H1 (cell line): ENCODE data around the gene DTX4. TPM values are rescaled to one million over a fixed set of nuclear protein-coding genes. Genes with fewer than 3 reads are reported as not detected.

Experiments
- CTCF ChIA-PET: fragments of 300-600 bp; sonication (Branson Sonifier 250); formaldehyde crosslinking; loops from one replicate; lab custom pipeline; 2021; ENCODE audit not compliant: partially characterized antibody; lab: Charles Lee
- POLR2A ChIA-PET: fragments of 300-600 bp; sonication (Branson Sonifier 250); formaldehyde crosslinking; loops from one replicate; lab custom pipeline; 2021; ENCODE audit warnings: inconsistent platforms; ENCODE audit not compliant: partially characterized antibody; lab: Charles Lee
- DNase-seq, 2 experiments: peaks; one replicate each; pipeline versions ENCODE4 v3.0.0 to v3.0.0-alpha.2; 2010 to 2022; ENCODE audit warnings: low spot score in 2 of 2, low read depth in 1 of 2, mixed read lengths in 1 of 2
- FAIRE-seq: peaks from 2 replicates; lab custom pipeline; 2011; peaks lifted over from hg19 to GRCh38; lab: Jason Lieb, UNC
- H2AFZ ChIP-seq: 2 replicates; pipeline ENCODE4 v1.8.1; 2012; ENCODE audit warnings: low read length, inconsistent platforms
- H2AK5ac ChIP-seq: 2 replicates; pipeline ENCODE4 v1.6.1; 2013; ENCODE audit warnings: low read depth, low read length
- H2BK120ac ChIP-seq: replicated peaks from 2 replicates; pipeline ENCODE3; 2013; ENCODE audit warnings: low read depth, low read length, inconsistent platforms
- H2BK12ac ChIP-seq: 2 replicates; pipeline ENCODE4 v1.6.1; 2013; ENCODE audit warnings: low read depth, low read length
- H2BK15ac ChIP-seq: 2 replicates; pipeline ENCODE4 v1.6.1; 2013; ENCODE audit warnings: low read length
- H2BK20ac ChIP-seq: 2 replicates; pipeline ENCODE4 v1.6.1; 2013; ENCODE audit warnings: low read length
- H2BK5ac ChIP-seq: 2 replicates; pipeline ENCODE4 v1.6.1; 2013; ENCODE audit warnings: low read depth, low read length
- H3K14ac ChIP-seq: 2 replicates; pipeline ENCODE4 v1.6.1; 2013; ENCODE audit warnings: inconsistent platforms; ENCODE audit not compliant: insufficient read length
- H3K18ac ChIP-seq: 2 replicates; pipeline ENCODE4 v1.6.1; 2013; ENCODE audit warnings: low read length; ENCODE audit errors: extremely low read depth
- H3K23ac ChIP-seq: 2 replicates; pipeline ENCODE4 v1.6.1; 2013; ENCODE audit warnings: inconsistent platforms; ENCODE audit not compliant: insufficient read length
- H3K23me2 ChIP-seq: 2 replicates; pipeline ENCODE4 v1.6.1; 2013; ENCODE audit warnings: low read depth, low read length
- H3K27ac ChIP-seq: 2 replicates; pipeline ENCODE4 v1.6.1; 2011; ENCODE audit warnings: low read depth, low read length, inconsistent platforms
- H3K27me3 ChIP-seq, 4 experiments: replicated peaks in 1 of 4; 1 replicate in 1 of 4; 2 replicates in 3 of 4; pipeline versions ENCODE4 v1.6.1 to v1.8.1; 2011 to 2013; ENCODE audit warnings: low read length in 3 of 4, mild to moderate bottlenecking in 3 of 4, inconsistent platforms in 2 of 4, mixed read lengths in 2 of 4, moderate library complexity in 1 of 4; ENCODE audit not compliant: control insufficient read depth in 3 of 4, insufficient read depth in 3 of 4; ENCODE audit errors: extremely low read depth in 1 of 4
- H3K36me3 ChIP-seq, 4 experiments: 2 replicates each; pipeline versions ENCODE4 v1.6.1 to v1.8.1; 2011 to 2013; ENCODE audit warnings: mild to moderate bottlenecking in 4 of 4, low read length in 3 of 4, moderate library complexity in 2 of 4, control low read depth in 1 of 4, inconsistent platforms in 1 of 4; ENCODE audit not compliant: insufficient read depth in 4 of 4, control insufficient read depth in 2 of 4
- H3K4ac ChIP-seq: replicated peaks from 2 replicates; pipeline ENCODE3; 2013; ENCODE audit warnings: low read length, low read depth, mixed read lengths, inconsistent platforms; ENCODE audit not compliant: insufficient read length
- H3K4me1 ChIP-seq, 4 experiments: replicated peaks in 1 of 4; 1 replicate in 1 of 4; 2 replicates in 3 of 4; pipeline versions ENCODE4 v1.6.1 to v1.8.1; 2011 to 2013; ENCODE audit warnings: low read length in 3 of 4, inconsistent platforms in 2 of 4, mixed read lengths in 1 of 4; ENCODE audit not compliant: insufficient read depth in 4 of 4, control insufficient read depth in 3 of 4
- H3K4me2 ChIP-seq, 2 experiments: 2 replicates each; pipeline versions ENCODE4 v1.6.1 to v1.8.1; 2011 to 2013; ENCODE audit warnings: low read depth in 2 of 2, low read length in 2 of 2, control low read depth in 1 of 2, inconsistent platforms in 1 of 2, mild to moderate bottlenecking in 1 of 2; ENCODE audit not compliant: insufficient read depth in 1 of 2
- H3K4me3 ChIP-seq, 4 experiments: fragments of 200-600, 300-600 bp in 1 of 4; sonication (generic), shearing (Covaris generic), sonication (Bioruptor Twin) in 1 of 4; 2 replicates each; pipeline versions ENCODE4 v1.5.1 to v1.8.1; 2011 to 2016; ENCODE audit warnings: low read length in 4 of 4, low read depth in 3 of 4, control low read depth in 2 of 4, inconsistent platforms in 2 of 4, mild to moderate bottlenecking in 2 of 4, mixed read lengths in 1 of 4, moderate library complexity in 1 of 4; ENCODE audit not compliant: insufficient read depth in 2 of 4; ENCODE audit errors: extremely low read depth in 1 of 4
- H3K56ac ChIP-seq: replicated peaks from 2 replicates; pipeline ENCODE3; 2013; ENCODE audit warnings: low read depth, mild to moderate bottlenecking, mixed read lengths, low read length, inconsistent platforms; ENCODE audit not compliant: insufficient read length
- H3K79me1 ChIP-seq: 2 replicates; pipeline ENCODE4 v1.6.1; 2013; ENCODE audit warnings: low read depth, low read length, control low read depth
- H3K79me2 ChIP-seq, 2 experiments: 2 replicates each; pipeline versions ENCODE4 v1.6.1 to v1.8.1; 2012 to 2013; ENCODE audit warnings: low read length in 2 of 2, mild to moderate bottlenecking in 2 of 2, inconsistent platforms in 1 of 2; ENCODE audit not compliant: insufficient read depth in 2 of 2, control insufficient read depth in 1 of 2
- H3K9ac ChIP-seq, 4 experiments: replicated peaks in 1 of 4; 1 replicate in 1 of 4; 2 replicates in 3 of 4; pipeline versions ENCODE4 v1.6.1 to v1.8.1; 2011 to 2013; ENCODE audit warnings: low read depth in 3 of 4, low read length in 3 of 4, control low read depth in 2 of 4, mild to moderate bottlenecking in 2 of 4, moderate library complexity in 2 of 4, inconsistent platforms in 1 of 4; ENCODE audit errors: extremely low read depth in 1 of 4
- H3K9me3 ChIP-seq, 2 experiments: 2 replicates each; pipeline versions ENCODE4 v1.6.1 to v1.8.1; 2012 to 2013; ENCODE audit warnings: mild to moderate bottlenecking in 2 of 2, moderate library complexity in 2 of 2, control low read depth in 1 of 2, inconsistent platforms in 1 of 2, low read depth in 1 of 2, low read length in 1 of 2, mixed read lengths in 1 of 2; ENCODE audit not compliant: insufficient read depth in 2 of 2
- H4K20me1 ChIP-seq, 2 experiments: replicated peaks in 1 of 2; 2 replicates each; pipeline versions ENCODE3 to v1.8.1; 2011 to 2013; ENCODE audit warnings: inconsistent platforms in 2 of 2, low read length in 2 of 2, mild to moderate bottlenecking in 1 of 2; ENCODE audit not compliant: insufficient read depth in 2 of 2, control insufficient read depth in 1 of 2
- H4K5ac ChIP-seq: 2 replicates; pipeline ENCODE4 v1.6.1; 2013; ENCODE audit warnings: low read length, low read depth, mixed read lengths, inconsistent platforms; ENCODE audit not compliant: insufficient read length
- H4K8ac ChIP-seq: 2 replicates; pipeline ENCODE4 v1.8.0; 2013; ENCODE audit warnings: mild to moderate bottlenecking, moderate library complexity, low read length, inconsistent platforms; ENCODE audit not compliant: insufficient read depth; ENCODE audit errors: extremely low read depth
- H4K91ac ChIP-seq: replicated peaks from 2 replicates; pipeline ENCODE3; 2013; ENCODE audit warnings: low read length, mixed read lengths, inconsistent platforms; ENCODE audit not compliant: insufficient read length
- BRCA1 ChIP-seq: IDR thresholded peaks from 2 replicates; pipeline ENCODE4 v1.6.1; 2012; ENCODE audit warnings: low read depth, low read length, improper control_type of control experiment
- CBX8 ChIP-seq: fragments of 300-800, 300-1000 bp; sonication (generic); IDR thresholded peaks from 2 replicates; pipeline ENCODE4 v1.7.1; 2016; ENCODE audit warnings: low read depth, low read length, borderline replicate concordance
- EGR1 ChIP-seq: IDR thresholded peaks from 2 replicates; pipeline ENCODE4 v1.6.1; 2011; ENCODE audit warnings: low read depth, low read length, borderline replicate concordance
- KDM1A ChIP-seq: fragments of 200-600, 300-600 bp; sonication (generic); IDR thresholded peaks from 2 replicates; pipeline ENCODE4 v1.7.1; 2016; ENCODE audit warnings: mild to moderate bottlenecking, low read length, borderline replicate concordance
- PHF8 ChIP-seq: fragments of 200-600 bp; sonication (generic); conservative IDR thresholded peaks from 2 replicates; pipeline ENCODE4 v1.7.1; 2012; ENCODE audit warnings: low read depth, mild to moderate bottlenecking, inconsistent platforms, low read length, moderate library complexity
- POLR2AphosphoS5 ChIP-seq: IDR thresholded peaks from 2 replicates; pipeline ENCODE4 v1.6.1; 2011; ENCODE audit warnings: low read depth, low read length
- RAD21 ChIP-seq, 2 experiments: IDR thresholded peaks in 1 of 2; conservative IDR thresholded peaks in 1 of 2; 2 replicates each; pipeline ENCODE4 v1.6.1; 2011; ENCODE audit warnings: low read depth in 2 of 2, low read length in 2 of 2, improper control_type of control experiment in 1 of 2, inconsistent platforms in 1 of 2, mild to moderate bottlenecking in 1 of 2, moderate library complexity in 1 of 2
- WGBS, 2 experiments: shearing (Covaris generic) in 1 of 2; methylation state at CpG; one replicate each; pipeline versions ENCODE4 v1.1.6 to v1.1.7; 2013 to 2015; ENCODE audit warnings: low lambda C conversion rate in 2 of 2, mixed read lengths in 2 of 2, inconsistent platforms in 1 of 2, low coverage in 1 of 2, missing lambda C conversion rate in 1 of 2; ENCODE audit not compliant: insufficient replicate concordance in 2 of 2, insufficient coverage in 1 of 2, insufficient read length in 1 of 2; ENCODE audit errors: extremely low coverage in 1 of 2, missing lambda C conversion rate in 1 of 2; 5-methylcytosine and 5-hydroxymethylcytosine counted together
- polyA plus RNA-seq, 7 experiments: library from polyadenylated mRNA; depleted of rRNA in 3 of 7; stranded (reverse) in 5 of 7; unstranded in 2 of 7; fragments of >200 nt in 5 of 7; fragments of 200-250 nt in 2 of 7; gene quantifications; 1 replicate in 5 of 7; 2 replicates in 1 of 7; 4 replicates in 1 of 7; pipeline versions ENCODE4 v1.2.1 to v1.2.3, GENCODE V29; 2011 to 2013; ENCODE audit warnings: missing spikeins in 2 of 7, mixed read lengths in 2 of 7
- total RNA-seq: library from RNA; stranded (reverse); fragmentation: NEBNext Ultra II Directional; extraction: Animal tissue kit (Norgen Biotek cat#: 25700); gene quantifications from 2 replicates; pipeline ENCODE4 v1.2.1, GENCODE V29; 2021
- TF ChIP-seq, protein P1 (sequence below): IDR thresholded peaks from 2 replicates; pipeline ENCODE4 v1.6.1; 2011; ENCODE audit warnings: low read length, improper control_type of control experiment

DTX4 gene
- total and polyA plus RNA-seq, 2 of the 8 experiments (the other 6 are each of a cell fraction or from before 2014, with no cell fraction given) = 5.1 to 18.8 TPM

DNA sequence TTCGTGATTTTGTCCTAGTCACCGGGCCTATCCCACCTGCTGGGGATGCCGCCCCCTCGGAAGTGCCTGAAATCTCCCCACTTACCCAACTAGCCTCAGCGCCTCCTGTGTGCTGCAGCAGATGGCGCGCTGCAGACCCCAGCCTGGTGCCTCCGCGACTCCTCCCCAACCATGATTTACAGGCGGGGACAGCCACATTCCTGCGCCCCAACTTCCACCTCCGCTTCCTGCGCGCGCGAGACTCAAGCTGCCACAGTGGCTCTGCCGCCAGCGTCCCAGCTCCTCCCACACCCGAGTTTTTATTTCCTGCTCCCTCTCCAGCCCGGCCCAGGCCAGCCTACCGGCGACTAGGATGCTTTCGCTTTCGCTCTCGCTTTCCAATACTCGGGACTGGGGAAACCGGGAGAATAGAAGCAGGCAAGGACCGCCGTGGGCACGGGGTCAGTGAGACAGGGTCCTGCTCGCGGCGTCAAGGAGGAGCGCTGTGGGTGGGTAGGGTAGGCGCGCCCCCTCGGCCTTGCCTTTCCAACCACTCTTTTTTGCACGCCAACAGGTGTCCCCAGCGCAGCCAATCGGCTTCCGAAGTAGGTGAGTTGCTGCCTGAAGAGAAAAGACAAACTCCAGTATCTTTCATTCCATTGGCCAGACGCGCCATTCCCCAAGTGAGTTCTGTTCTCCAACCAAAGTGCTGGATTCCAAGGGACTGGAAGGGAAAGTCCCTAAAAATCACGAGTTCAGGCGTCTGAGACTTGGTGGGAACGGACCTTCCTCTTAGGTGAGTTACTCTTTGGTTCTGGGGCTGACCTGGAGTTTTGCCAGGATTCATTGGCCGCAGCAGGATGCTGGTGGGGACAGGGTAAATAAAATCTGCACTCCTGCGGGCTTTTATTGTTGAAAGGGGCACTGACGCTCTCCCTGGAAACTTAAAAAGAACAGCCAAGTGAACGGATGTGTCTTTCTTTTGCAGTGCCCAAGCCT, 29.1 kb upstream of the DTX4 start, which contains the start of gene FAM111A:
Gene FAM111A, plus strand, starts transcription at position 327 of the 978 bp plus-strand sequence. CDS start 6,017 bp downstream, outside the sequence.
- peaks cover 0 to 10% of the 10 kb centered on the region in 2 experiments; a peak in 2 of 4 replicates for H3K79me2 ChIP-seq
- 0 out of 2 replicates have a peak within 1 kb of the TSS, but pooled peaks have one; percentile 47 for H2AFZ ChIP-seq
- no peak within 1 kb of the TSS for H2BK15ac ChIP-seq
- no peak within 1 kb of the TSS for H3K4ac ChIP-seq
- H3K27ac ChIP-seq = peak within 1 kb of the TSS; percentile 65; the same call in 1 of the 2 replicates
- no peaks in the 10 kb centered on the region for H3K79me1 ChIP-seq
- peaks cover 0 to 2% of the 10 kb centered on the region in 2 experiments for H4K20me1 ChIP-seq
- H2BK20ac ChIP-seq = no peak within 1 kb of the TSS
- FAIRE-seq = peak; percentile 69
- no peak within 1 kb of the TSS for H3K56ac ChIP-seq
- 2% methylated on average over 47 of the region's 50 CpGs; no CpG with 5 or more reads in 1 of the 2 experiments for WGBS, 2 experiments
- peak within 1 kb of the TSS; percentile 8 for H2BK5ac ChIP-seq
- no peak within 1 kb of the TSS for H3K23ac ChIP-seq
- peak within 1 kb of the TSS; percentile 54 to 69 for H3K4me2 ChIP-seq
- no peaks in the 10 kb centered on the region for H3K9me3 ChIP-seq
- peak within 1 kb of the TSS in 3 of 4 experiments; percentile 35 to 67 (median 66); a peak in 6 of 7 replicates for H3K9ac ChIP-seq
- H2BK12ac ChIP-seq = no peak within 1 kb of the TSS
- no peaks in the 10 kb centered on the region; a peak in 1 of 7 replicates for H3K27me3 ChIP-seq
- H3K18ac ChIP-seq = no peak within 1 kb of the TSS
- H3K4me1 ChIP-seq = peaks cover 0 to 8% (median 0%) of the 10 kb centered on the region in 4 experiments; a peak in 4 of 7 replicates
- peaks cover 6% of the 10 kb centered on the region; the same call in 1 of the 2 replicates for H3K23me2 ChIP-seq
- ChIA-PET POLR2A (interaction anchor here (0.7 to 1.4 kb wide), 3 partner anchors 15 to 238 kb away, joined by 3 to 4 read pairs (median 3); no protein-coding TSS in a partner anchor), CTCF (interaction anchor here (0.9 to 6.1 kb wide), 4 partner anchors 14 to 84 kb away, joined by 3 to 65 read pairs (median 10); partner anchors contain the start of gene DTX4)
- H4K91ac ChIP-seq = peak within 1 kb of the TSS; percentile 20
- peaks cover 0 to 3% (median 2%) of the 10 kb centered on the region in 4 experiments; a peak in 1 of 8 replicates for H3K36me3 ChIP-seq
- H2BK120ac ChIP-seq = no peak within 1 kb of the TSS
- peak; percentile 67 to 83 for DNase-seq
- H3K14ac ChIP-seq = no peak within 1 kb of the TSS
- H3K4me3 ChIP-seq = peak within 1 kb of the TSS; percentile 54 to 86 (median 77)
- H2AK5ac ChIP-seq = no peak within 1 kb of the TSS
- H4K5ac ChIP-seq = peak within 1 kb of the TSS; percentile 42
- peak within 1 kb of the TSS; percentile 81 for H4K8ac ChIP-seq
- TF ChIP-seq, protein P1, sequence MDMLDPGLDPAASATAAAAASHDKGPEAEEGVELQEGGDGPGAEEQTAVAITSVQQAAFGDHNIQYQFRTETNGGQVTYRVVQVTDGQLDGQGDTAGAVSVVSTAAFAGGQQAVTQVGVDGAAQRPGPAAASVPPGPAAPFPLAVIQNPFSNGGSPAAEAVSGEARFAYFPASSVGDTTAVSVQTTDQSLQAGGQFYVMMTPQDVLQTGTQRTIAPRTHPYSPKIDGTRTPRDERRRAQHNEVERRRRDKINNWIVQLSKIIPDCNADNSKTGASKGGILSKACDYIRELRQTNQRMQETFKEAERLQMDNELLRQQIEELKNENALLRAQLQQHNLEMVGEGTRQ = peak; percentile 39; the same call in 1 of the 2 replicates
- TF ChIP-seq POLR2AphosphoS5 (peak; percentile 43; the same call in 1 of the 2 replicates), BRCA1 (no peak), RAD21 (IDR thresholded peaks at IDR 0.05 in 1 of 2, conservative IDR thresholded peaks at IDR 0.05 in 1 of 2; ENCODE audit: low read depth in 2 of 2, low read length in 2 of 2) (no peak; a peak in 1 of 4 replicates), PHF8 (peak; percentile 66; the same call in 1 of the 2 replicates), CBX8 (no peak), KDM1A (no peak), EGR1 (no peak)
